ENCODE results near the gene GTF2H3.

The GTF2H3 gene

GRCh38 chr12:123657211-123657610 is 23.6 kb downstream of the GTF2H3 start:
- WGBS (ENCODE audit: insufficient coverage): 99% methylated on average over 9 of the region's 9 CpGs
- Histone ChIP-seq H3K4me1 (ENCODE audit: control extremely low read depth in 1 of 4, control insufficient read depth in 4 of 4, insufficient read depth in 4 of 4, low read length in 3 of 4) (no peaks in the 10 kb centered on the region), H3K9me3 (ENCODE audit: control extremely low read depth in 1 of 5, control insufficient read depth in 4 of 5, insufficient read depth in 2 of 5, low read depth in 1 of 5, low read length in 4 of 5) (no peaks in the 10 kb centered on the region), H3K27ac (ENCODE audit: insufficient read depth in 1 of 2, low read depth in 1 of 2, low read length in 2 of 2, poor library complexity in 1 of 2, severe bottlenecking in 2 of 2) (no peak overlapping the region), H3K4me3 (ENCODE audit: control insufficient read depth in 1 of 7, extremely low read depth in 1 of 7, insufficient read depth in 4 of 7, low read depth in 2 of 7, low read length in 6 of 7) (no peak overlapping the region), H3K36me3 (ENCODE audit: control insufficient read depth in 4 of 4, insufficient read depth in 4 of 4, low read length in 3 of 4) (peaks cover 14 to 50% (median 33%) of the 10 kb centered on the region in 4 experiments), H3K27me3 (replicated peaks in 2 of 5; ENCODE audit: control insufficient read depth in 4 of 5, insufficient read depth in 5 of 5, low read length in 4 of 5) (no peaks in the 10 kb centered on the region)
- ChIA-PET POLR2A (no interaction called here), CTCF (interaction anchor here (1.1 to 1.6 kb wide), 2 partner anchors 12 to 16 kb away, joined by 3 read pairs; no protein-coding TSS in a partner anchor)
- no peak for DNase-seq

DNA sequence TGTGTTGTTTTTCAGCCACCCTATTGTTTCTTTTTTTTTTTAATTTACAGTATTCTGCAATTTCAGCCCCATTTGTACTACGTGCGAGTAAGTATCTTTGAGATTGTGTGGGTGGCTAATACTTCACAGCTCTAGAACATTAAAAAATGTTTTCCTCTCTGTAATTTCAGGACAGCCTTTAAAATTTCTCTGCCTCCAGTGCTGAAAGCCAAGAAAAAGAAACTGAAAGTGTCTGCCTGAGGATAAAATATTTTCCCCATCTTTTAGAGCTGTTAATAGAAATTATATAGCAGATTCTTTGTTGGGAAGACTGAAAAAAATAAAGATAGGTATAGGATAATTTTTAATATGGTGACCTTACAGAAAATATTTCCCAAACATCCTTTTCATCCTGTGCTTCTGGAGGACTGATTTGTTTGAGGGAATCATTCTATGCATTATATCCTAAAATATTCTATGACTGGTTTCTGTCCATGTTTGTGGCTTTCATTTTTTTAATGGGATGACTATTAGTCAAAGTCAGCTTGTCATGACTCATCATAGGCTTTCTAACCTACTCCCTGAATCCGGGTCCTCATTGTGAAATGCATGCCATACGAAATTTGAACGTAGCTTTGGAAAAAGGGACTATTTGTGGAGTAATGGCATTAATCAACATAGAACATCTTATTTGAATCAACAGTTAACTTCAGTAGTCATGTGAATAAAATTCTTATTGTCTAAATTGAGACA is 26.5 kb downstream of the GTF2H3 start:
- no CpG with 5 or more reads among the region's 5 CpGs for WGBS (ENCODE audit: insufficient coverage)
- CTCF ChIA-PET: interaction anchor here (1.3 kb wide), 1 partner anchor 18 kb away, joined by 4 read pairs; no protein-coding TSS in a partner anchor
- POLR2A ChIA-PET: interaction anchor here (0.6 kb wide), 1 partner anchor 862 kb away, joined by 3 read pairs; no protein-coding TSS in a partner anchor
- DNase-seq: peak in 1 of 3 donors; percentile 3
- no peaks in the 10 kb centered on the region for H3K27me3 ChIP-seq (replicated peaks in 2 of 5; ENCODE audit: control insufficient read depth in 4 of 5, insufficient read depth in 5 of 5, low read length in 4 of 5)
- no peaks in the 10 kb centered on the region for H3K4me1 ChIP-seq (ENCODE audit: control extremely low read depth in 1 of 4, control insufficient read depth in 4 of 4, insufficient read depth in 4 of 4, low read length in 3 of 4)
- H3K4me3 ChIP-seq (ENCODE audit: control insufficient read depth in 1 of 7, extremely low read depth in 1 of 7, insufficient read depth in 4 of 7, low read depth in 2 of 7, low read length in 6 of 7): no peak overlapping the region
- peaks cover 7 to 45% (median 23%) of the 10 kb centered on the region in 4 experiments for H3K36me3 ChIP-seq (ENCODE audit: control insufficient read depth in 4 of 4, insufficient read depth in 4 of 4, low read length in 3 of 4)
- peak overlapping the region in 1 of 2 experiments; percentile 64 for H3K27ac ChIP-seq (ENCODE audit: insufficient read depth in 1 of 2, low read depth in 1 of 2, low read length in 2 of 2, poor library complexity in 1 of 2, severe bottlenecking in 2 of 2)
- H3K9me3 ChIP-seq (ENCODE audit: control extremely low read depth in 1 of 5, control insufficient read depth in 4 of 5, insufficient read depth in 2 of 5, low read depth in 1 of 5, low read length in 4 of 5): no peaks in the 10 kb centered on the region

DNA sequence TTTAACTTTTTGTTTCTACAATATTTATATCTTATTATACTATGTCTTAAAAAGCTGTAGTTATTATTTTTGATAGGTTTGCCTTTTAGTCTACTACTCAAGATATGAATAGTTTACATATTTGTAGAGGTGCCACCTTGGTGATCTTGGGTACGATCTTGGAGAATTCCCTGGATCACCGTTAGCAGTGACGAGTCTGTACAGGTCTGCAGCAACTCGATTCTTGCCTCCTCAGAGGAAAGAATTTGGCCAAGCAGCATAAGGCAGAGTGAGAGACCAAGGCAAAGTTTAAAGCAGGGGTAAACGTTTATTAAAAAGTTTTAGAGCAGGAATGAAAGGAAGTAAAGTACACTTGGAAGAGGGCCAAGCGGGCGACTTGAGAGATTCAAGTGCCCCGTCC is 34.1 kb downstream of the GTF2H3 start:
- no peaks in the 10 kb centered on the region for H3K27me3 ChIP-seq (replicated peaks in 2 of 5; ENCODE audit: control insufficient read depth in 4 of 5, insufficient read depth in 5 of 5, low read length in 4 of 5)
- H3K36me3 ChIP-seq (ENCODE audit: control insufficient read depth in 4 of 4, insufficient read depth in 4 of 4, low read length in 3 of 4): peaks cover 0 to 7% (median under 1%) of the 10 kb centered on the region in 4 experiments
- ChIA-PET CTCF (interaction anchor here (0.8 kb wide), 1 partner anchor 45 kb away, joined by 3 read pairs; no protein-coding TSS in a partner anchor), POLR2A (no interaction called here)
- DNase-seq: no peak
- no peak overlapping the region for H3K27ac ChIP-seq (ENCODE audit: insufficient read depth in 1 of 2, low read depth in 1 of 2, low read length in 2 of 2, poor library complexity in 1 of 2, severe bottlenecking in 2 of 2)
- 93% methylated on average over 8 of the region's 8 CpGs for WGBS (ENCODE audit: insufficient coverage)
- H3K4me3 ChIP-seq (ENCODE audit: control insufficient read depth in 1 of 7, extremely low read depth in 1 of 7, insufficient read depth in 4 of 7, low read depth in 2 of 7, low read length in 6 of 7): no peak overlapping the region
- H3K4me1 ChIP-seq (ENCODE audit: control extremely low read depth in 1 of 4, control insufficient read depth in 4 of 4, insufficient read depth in 4 of 4, low read length in 3 of 4): peaks cover 4 to 16% (median 10%) of the 10 kb centered on the region in 4 experiments
- H3K9me3 ChIP-seq (ENCODE audit: control extremely low read depth in 1 of 5, control insufficient read depth in 4 of 5, insufficient read depth in 2 of 5, low read depth in 1 of 5, low read length in 4 of 5): peaks cover 0 to 3% (median 0%) of the 10 kb centered on the region in 5 experiments

GRCh38 chr12:123670882-123671728 is 37.5 kb downstream of the GTF2H3 start, which contains the start of gene TCTN2:
Gene TCTN2 (plus strand): TSS chr12:123671113. CDS start chr12:123671241, 128 bp downstream.
- Histone ChIP-seq H3K36me3 (ENCODE audit: control insufficient read depth in 4 of 4, insufficient read depth in 4 of 4, low read length in 3 of 4) (peaks cover 0 to 19% (median 0%) of the 10 kb centered on the region in 4 experiments), H3K27me3 (replicated peaks in 2 of 5; ENCODE audit: control insufficient read depth in 4 of 5, insufficient read depth in 5 of 5, low read length in 4 of 5) (no peaks in the 10 kb centered on the region), H3K9me3 (ENCODE audit: control extremely low read depth in 1 of 5, control insufficient read depth in 4 of 5, insufficient read depth in 2 of 5, low read depth in 1 of 5, low read length in 4 of 5) (peaks cover 0 to 3% (median 0%) of the 10 kb centered on the region in 5 experiments), H3K27ac (ENCODE audit: insufficient read depth in 1 of 2, low read depth in 1 of 2, low read length in 2 of 2, poor library complexity in 1 of 2, severe bottlenecking in 2 of 2) (peak within 1 kb of the TSS; percentile 17 to 64), H3K4me3 (ENCODE audit: control insufficient read depth in 1 of 7, extremely low read depth in 1 of 7, insufficient read depth in 4 of 7, low read depth in 2 of 7, low read length in 6 of 7) (peak within 1 kb of the TSS; percentile 88 to 97 (median 91)), H3K4me1 (ENCODE audit: control extremely low read depth in 1 of 4, control insufficient read depth in 4 of 4, insufficient read depth in 4 of 4, low read length in 3 of 4) (peaks cover 4 to 16% (median 10%) of the 10 kb centered on the region in 4 experiments)
- WGBS (ENCODE audit: insufficient coverage): 3% methylated on average over 35 of the region's 53 CpGs
- ChIA-PET POLR2A (no interaction called here), CTCF (no interaction called here)
- DNase-seq: peak; percentile 89 to 93 (median 91)

DNA sequence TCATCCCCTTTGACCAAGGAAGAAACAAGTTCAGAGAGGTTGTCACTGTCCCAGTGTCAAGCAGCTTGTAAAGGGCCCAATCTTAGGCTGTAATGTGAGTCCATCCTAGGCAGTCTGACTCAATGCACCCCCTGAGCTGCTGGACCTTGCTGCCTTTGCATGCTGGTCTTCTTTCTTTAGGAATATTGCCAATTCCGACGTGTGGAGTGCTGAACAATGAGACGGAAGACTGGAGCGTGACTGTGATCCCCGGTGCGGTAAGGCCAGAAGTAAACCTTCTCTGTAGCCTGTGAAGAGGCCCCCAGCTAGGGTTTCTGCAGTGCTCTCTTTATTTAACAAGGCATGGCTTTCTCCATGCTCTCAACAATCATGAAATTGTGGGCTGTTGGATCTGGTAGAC is 38.2 kb downstream of the GTF2H3 start:
- 98% methylated on average over 6 of the region's 6 CpGs for WGBS (ENCODE audit: insufficient coverage)
- ChIA-PET POLR2A (no interaction called here), CTCF (interaction anchor here (0.8 to 1.1 kb wide), 2 partner anchors 44 to 86 kb away, joined by 3 read pairs; no protein-coding TSS in a partner anchor)
- Histone ChIP-seq H3K36me3 (ENCODE audit: control insufficient read depth in 4 of 4, insufficient read depth in 4 of 4, low read length in 3 of 4) (peaks cover 0 to 19% (median 0%) of the 10 kb centered on the region in 4 experiments), H3K27me3 (replicated peaks in 2 of 5; ENCODE audit: control insufficient read depth in 4 of 5, insufficient read depth in 5 of 5, low read length in 4 of 5) (no peaks in the 10 kb centered on the region), H3K9me3 (ENCODE audit: control extremely low read depth in 1 of 5, control insufficient read depth in 4 of 5, insufficient read depth in 2 of 5, low read depth in 1 of 5, low read length in 4 of 5) (peaks cover 0 to 3% (median 0%) of the 10 kb centered on the region in 5 experiments), H3K4me3 (ENCODE audit: control insufficient read depth in 1 of 7, extremely low read depth in 1 of 7, insufficient read depth in 4 of 7, low read depth in 2 of 7, low read length in 6 of 7) (peak overlapping the region in 6 of 7 experiments; percentile 88 to 97 (median 90)), H3K4me1 (ENCODE audit: control extremely low read depth in 1 of 4, control insufficient read depth in 4 of 4, insufficient read depth in 4 of 4, low read length in 3 of 4) (peaks cover 4 to 16% (median 10%) of the 10 kb centered on the region in 4 experiments), H3K27ac (ENCODE audit: insufficient read depth in 1 of 2, low read depth in 1 of 2, low read length in 2 of 2, poor library complexity in 1 of 2, severe bottlenecking in 2 of 2) (no peak overlapping the region)
- no peak for DNase-seq

DNA sequence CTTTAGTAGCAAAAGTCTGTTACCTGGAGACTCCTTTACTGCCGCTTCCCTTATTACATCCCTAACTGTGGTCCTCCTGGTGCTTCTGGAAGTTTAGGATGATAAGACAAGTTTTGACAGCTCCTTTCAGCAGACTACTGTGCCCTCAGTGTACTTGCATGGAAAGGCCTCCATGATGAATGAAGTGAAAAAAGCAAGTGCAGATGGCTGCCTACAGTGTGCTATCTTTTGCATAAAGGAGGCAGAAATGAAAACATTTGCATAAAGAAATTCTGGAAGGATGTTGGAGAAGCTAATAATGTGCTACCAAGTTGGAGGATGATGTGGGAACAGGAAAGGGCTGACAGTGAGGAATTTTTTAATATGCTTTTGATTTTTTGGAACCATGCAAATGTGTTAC is 41.8 kb downstream of the GTF2H3 start:
- no peak overlapping the region for H3K27ac ChIP-seq (ENCODE audit: insufficient read depth in 1 of 2, low read depth in 1 of 2, low read length in 2 of 2, poor library complexity in 1 of 2, severe bottlenecking in 2 of 2)

More for the DNA sequence above, 41.8 kb downstream of the GTF2H3 start:
- peaks cover 2 to 29% (median 3%) of the 10 kb centered on the region in 4 experiments for H3K36me3 ChIP-seq (ENCODE audit: control insufficient read depth in 4 of 4, insufficient read depth in 4 of 4, low read length in 3 of 4)
- no peaks in the 10 kb centered on the region for H3K27me3 ChIP-seq (replicated peaks in 2 of 5; ENCODE audit: control insufficient read depth in 4 of 5, insufficient read depth in 5 of 5, low read length in 4 of 5)
- WGBS (ENCODE audit: insufficient coverage): 100% methylated on average over 1 of the region's 1 CpG
- peaks cover 4 to 11% (median 7%) of the 10 kb centered on the region in 4 experiments for H3K4me1 ChIP-seq (ENCODE audit: control extremely low read depth in 1 of 4, control insufficient read depth in 4 of 4, insufficient read depth in 4 of 4, low read length in 3 of 4)
- DNase-seq: no peak
- H3K9me3 ChIP-seq (ENCODE audit: control extremely low read depth in 1 of 5, control insufficient read depth in 4 of 5, insufficient read depth in 2 of 5, low read depth in 1 of 5, low read length in 4 of 5): no peaks in the 10 kb centered on the region
- CTCF ChIA-PET: interaction anchor here (1.0 to 1.6 kb wide), 2 partner anchors 11 to 55 kb away, joined by 4 to 5 read pairs; no protein-coding TSS in a partner anchor
- H3K4me3 ChIP-seq (ENCODE audit: control insufficient read depth in 1 of 7, extremely low read depth in 1 of 7, insufficient read depth in 4 of 7, low read depth in 2 of 7, low read length in 6 of 7): no peak overlapping the region
- POLR2A ChIA-PET: interaction anchor here (0.6 kb wide), 1 partner anchor 9 kb away, joined by 5 read pairs; no protein-coding TSS in a partner anchor
